Ishikawa (cell line): ENCODE results near the gene TCF19.

Experiments used
- EGR1 ChIP-seq: IDR thresholded peaks from 2 replicates; pipeline ENCODE4 v1.6.1; 2012
- EP300 ChIP-seq: IDR thresholded peaks from 2 replicates; pipeline ENCODE4 v1.6.1; 2012; ENCODE audit warnings: borderline replicate concordance
- MAX ChIP-seq: IDR thresholded peaks from 2 replicates; pipeline ENCODE4 v1.6.1; 2012

DNA sequence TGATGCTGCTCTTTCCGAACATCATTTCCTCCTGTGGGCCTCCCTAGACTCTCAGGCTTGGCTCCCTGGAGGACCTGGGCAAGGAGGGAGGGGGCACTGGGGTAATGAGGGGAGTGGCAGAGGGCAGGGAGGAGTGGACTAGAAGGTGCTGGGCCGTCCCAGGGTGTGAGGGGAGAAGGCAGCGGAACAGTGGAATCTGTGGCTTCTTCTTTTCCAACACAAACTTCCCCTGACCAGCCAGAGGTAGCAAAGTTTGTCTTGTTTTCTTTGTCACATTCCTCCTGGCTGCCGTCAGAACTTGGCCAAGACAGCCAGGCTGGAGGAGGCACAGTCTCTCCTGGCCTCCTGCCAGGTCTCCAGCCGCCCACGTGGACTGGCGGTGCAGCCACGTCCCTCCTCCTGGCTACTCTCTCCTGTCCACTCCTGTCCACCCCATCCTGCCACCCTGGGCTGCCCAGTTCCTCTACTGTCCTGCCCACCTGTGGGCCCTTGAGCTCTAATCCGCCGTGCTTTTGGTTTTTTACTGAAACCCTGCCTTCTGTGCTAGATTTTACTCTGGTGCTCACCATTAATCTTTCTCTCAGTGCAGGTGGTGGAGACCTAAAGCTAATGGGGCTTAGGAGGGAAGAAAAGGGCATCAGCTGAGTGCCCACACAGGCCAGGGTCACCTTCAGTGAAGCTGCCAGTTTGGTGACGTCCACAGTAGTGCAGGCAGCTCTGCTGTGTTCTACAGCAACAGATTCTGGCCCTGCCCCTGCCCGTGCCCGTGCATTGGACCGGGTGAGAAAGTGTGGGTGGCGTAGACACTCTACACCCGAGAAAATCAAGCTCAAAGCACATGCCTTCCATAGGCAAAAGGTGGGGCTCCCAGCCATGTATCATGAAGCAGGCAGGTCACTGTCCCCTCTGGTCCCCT is 35.3 kb upstream of the TCF19 start:
- TF ChIP-seq EGR1 (peak; percentile 81), EP300 (peak; percentile 47; the same call in 1 of the 2 replicates), MAX (peak; percentile 81)
